Activated CD4-positive, alpha-beta memory T cell treated with anti-CD3 and anti-CD28 coated beads, Interleukin-2, amount 10 ng/mL, durations not matched to agents 7 days and 5 days (primary cell): Measurements from ENCODE around the gene EHHADH. TPM values are rescaled to one million over a fixed set of nuclear protein-coding genes. Genes with fewer than 3 reads are reported as not detected.

Experiments
- CTCF ChIA-PET: fragments of 350-600 bp; sonication (Branson Sonifier 250); formaldehyde crosslinking; loops from one replicate; lab custom pipeline; 2021; ENCODE audit warnings: antibody characterized with exemption, inconsistent platforms; lab: Charles Lee
- POLR2A ChIA-PET: fragments of 350-600 bp; sonication (Branson Sonifier 250); formaldehyde crosslinking; loops from one replicate; lab custom pipeline; 2021; ENCODE audit warnings: antibody characterized with exemption; lab: Charles Lee
- DNase-seq: peaks from one replicate; pipeline ENCODE4 v3.0.0-alpha.2; 2020
- H3K27ac Mint-ChIP-seq: one replicate; pipeline ENCODE4 v1.8.0; 2021; ENCODE audit warnings: mild to moderate bottlenecking, mixed read lengths
- H3K27me3 Mint-ChIP-seq: one replicate; pipeline ENCODE4 v1.8.0; 2021; ENCODE audit warnings: mixed read lengths
- H3K36me3 Mint-ChIP-seq: one replicate; pipeline ENCODE4 v1.8.0; 2021; ENCODE audit warnings: low read depth, mixed read lengths
- H3K4me1 Mint-ChIP-seq: one replicate; pipeline ENCODE4 v1.8.0; 2021; ENCODE audit warnings: mixed read lengths
- H3K4me3 Mint-ChIP-seq: one replicate; pipeline ENCODE4 v1.8.0; 2021; ENCODE audit warnings: mild to moderate bottlenecking, mixed read lengths
- H3K9me3 Mint-ChIP-seq: one replicate; pipeline ENCODE4 v1.8.0; 2021; ENCODE audit warnings: mixed read lengths
- total RNA-seq, 2 experiments: library from RNA; stranded (reverse); gene quantifications; one replicate each; pipeline ENCODE4 v1.2.3, GENCODE V29; 2021

EHHADH gene
- total RNA-seq, 2 experiments from 2014 or later: 1.9 to 2.0 TPM

- Mint-ChIP-seq H3K27ac (no peak overlapping the region), H3K4me1 (peaks cover 5% of the 10 kb centered on the region), H3K27me3 (peaks cover 35% of the 10 kb centered on the region), H3K9me3 (no peaks in the 10 kb centered on the region), H3K36me3 (no peaks in the 10 kb centered on the region), H3K4me3 (no peak overlapping the region)
- ChIA-PET POLR2A (no interaction called here), CTCF (no interaction called here)
- DNase-seq: no peak
Measured at GRCh38 chr3:185149591-185149990, 104.3 kb downstream of the EHHADH start.

DNA sequence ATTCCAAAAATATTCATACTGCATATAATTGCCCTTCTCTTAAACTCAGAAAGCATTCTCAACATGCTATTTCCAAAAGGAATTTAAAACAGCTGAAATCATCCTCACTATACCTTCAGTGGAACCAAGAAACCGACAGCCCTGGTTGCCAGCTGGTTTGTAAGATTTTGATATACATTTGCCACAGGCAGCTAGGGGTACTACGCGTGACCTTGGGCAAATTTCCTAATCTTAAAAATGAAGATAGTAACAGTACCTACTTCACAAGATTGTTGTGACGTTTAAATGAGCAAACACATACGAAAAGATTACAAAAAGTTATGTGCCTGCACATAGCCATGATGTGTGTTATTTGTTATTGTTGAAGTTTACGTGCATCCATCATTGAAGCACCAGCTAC, 108.3 kb downstream of the EHHADH start:
- POLR2A ChIA-PET: no interaction called here

GRCh38 chr3:185144784-185145183, 109.1 kb downstream of the EHHADH start:
- no peaks in the 10 kb centered on the region for H3K36me3 Mint-ChIP-seq
- POLR2A ChIA-PET: no interaction called here
- CTCF ChIA-PET: no interaction called here

More for the DNA sequence above, 108.3 kb downstream of the EHHADH start:
- CTCF ChIA-PET: no interaction called here
- H3K4me3 Mint-ChIP-seq: no peak overlapping the region
- H3K9me3 Mint-ChIP-seq: no peaks in the 10 kb centered on the region
- H3K36me3 Mint-ChIP-seq: no peaks in the 10 kb centered on the region
- H3K27me3 Mint-ChIP-seq: peaks cover 26% of the 10 kb centered on the region
- H3K27ac Mint-ChIP-seq: no peak overlapping the region
- no peaks in the 10 kb centered on the region for H3K4me1 Mint-ChIP-seq
- DNase-seq: no peak

More at GRCh38 chr3:185144784-185145183, 109.1 kb downstream of the EHHADH start:
- Mint-ChIP-seq H3K4me3 (no peak overlapping the region), H3K27ac (no peak overlapping the region), H3K9me3 (no peaks in the 10 kb centered on the region), H3K4me1 (no peaks in the 10 kb centered on the region), H3K27me3 (peaks cover 20% of the 10 kb centered on the region)
- no peak for DNase-seq

Other genes starting within 250 kb of the EHHADH start
- under 1 TPM in 1 of 2 experiments, not detected in 1; 0.03 TPM for gene C3orf70, start 101.0 kb downstream of the EHHADH start, total RNA-seq
- gene MAP3K13, start 109.1 kb upstream of the EHHADH start, total RNA-seq: 10 to 100 TPM; 11.0 to 11.3 TPM
- gene TMEM41A, start 245.0 kb upstream of the EHHADH start, total RNA-seq: 10 to 100 TPM; 21.4 to 21.8 TPM